ENCODE results near the gene ALOX15.

DNA sequence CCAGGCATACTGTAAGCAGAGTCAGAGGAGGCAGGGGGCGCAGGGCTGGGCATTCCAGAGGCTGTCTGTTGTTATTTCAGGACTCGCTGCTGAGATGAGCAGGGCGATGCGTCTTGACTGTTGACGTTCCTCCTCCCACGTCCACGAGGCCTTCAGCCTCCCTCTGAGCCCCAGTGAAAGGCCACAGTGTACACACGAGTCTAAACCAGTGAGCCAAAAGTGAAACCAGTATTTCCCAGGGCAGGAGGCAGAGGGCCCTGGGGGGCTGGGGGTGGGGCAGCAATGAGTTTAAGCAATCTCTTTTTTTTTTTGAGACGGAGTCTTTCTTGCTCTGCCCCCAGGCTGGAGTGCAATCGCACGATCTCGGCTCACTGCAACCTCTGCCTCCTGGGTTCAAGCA lies 35.7 kb downstream of the ALOX15 start:
- TF ChIP-seq, protein P1, sequence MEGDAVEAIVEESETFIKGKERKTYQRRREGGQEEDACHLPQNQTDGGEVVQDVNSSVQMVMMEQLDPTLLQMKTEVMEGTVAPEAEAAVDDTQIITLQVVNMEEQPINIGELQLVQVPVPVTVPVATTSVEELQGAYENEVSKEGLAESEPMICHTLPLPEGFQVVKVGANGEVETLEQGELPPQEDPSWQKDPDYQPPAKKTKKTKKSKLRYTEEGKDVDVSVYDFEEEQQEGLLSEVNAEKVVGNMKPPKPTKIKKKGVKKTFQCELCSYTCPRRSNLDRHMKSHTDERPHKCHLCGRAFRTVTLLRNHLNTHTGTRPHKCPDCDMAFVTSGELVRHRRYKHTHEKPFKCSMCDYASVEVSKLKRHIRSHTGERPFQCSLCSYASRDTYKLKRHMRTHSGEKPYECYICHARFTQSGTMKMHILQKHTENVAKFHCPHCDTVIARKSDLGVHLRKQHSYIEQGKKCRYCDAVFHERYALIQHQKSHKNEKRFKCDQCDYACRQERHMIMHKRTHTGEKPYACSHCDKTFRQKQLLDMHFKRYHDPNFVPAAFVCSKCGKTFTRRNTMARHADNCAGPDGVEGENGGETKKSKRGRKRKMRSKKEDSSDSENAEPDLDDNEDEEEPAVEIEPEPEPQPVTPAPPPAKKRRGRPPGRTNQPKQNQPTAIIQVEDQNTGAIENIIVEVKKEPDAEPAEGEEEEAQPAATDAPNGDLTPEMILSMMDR (IDR thresholded peaks at IDR 0.05; ENCODE audit: low read depth, low read length, poor library complexity, severe bottlenecking) = no peak
- TF ChIP-seq EZH2phosphoT487 (IDR thresholded peaks at IDR 0.05; ENCODE audit: borderline replicate concordance, low read length) = no peak
